K562 (cell line): ENCODE measurements around the gene LRGUK. TPM values are rescaled to one million over a fixed set of nuclear protein-coding genes. Genes with fewer than 3 reads are reported as not detected.

Experiments used
- DACH1 ChIP-seq: fragments of 450-650 bp; IDR thresholded peaks from 2 replicates; pipeline ENCODE4 v1.6.1; 2018; ENCODE audit not compliant: partially characterized antibody
- IRF2 ChIP-seq: sonication (generic); formaldehyde crosslinking; IDR thresholded peaks from 2 replicates; pipeline ENCODE4 v1.8.1; 2022; ENCODE audit warnings: mild to moderate bottlenecking, missing genetic modification reagents
- MTA3 ChIP-seq: fragments of 450-650 bp; formaldehyde crosslinking; IDR thresholded peaks from 2 replicates; pipeline ENCODE4 v1.6.1; 2017; ENCODE audit warnings: mild to moderate bottlenecking, borderline replicate concordance
- POLR2A ChIP-seq: fragments of 450-650 bp; conservative IDR thresholded peaks from 2 replicates; pipeline ENCODE4 v1.6.1; 2016
- POLR2AphosphoS5 ChIP-seq: IDR thresholded peaks from 2 replicates; pipeline ENCODE4 v1.6.1; 2011; ENCODE audit warnings: mild to moderate bottlenecking, low read depth, low read length, moderate library complexity; ENCODE audit not compliant: control insufficient read depth, insufficient read depth
- RBM14 ChIP-seq: fragments of 200-400 bp; formaldehyde crosslinking; IDR thresholded peaks from 2 replicates; pipeline ENCODE4 v1.6.1; 2018; ENCODE audit warnings: low read depth, mild to moderate bottlenecking, low read length, moderate library complexity, borderline replicate concordance; ENCODE audit not compliant: insufficient read depth
- SIN3B ChIP-seq: fragments of 450-650 bp; IDR thresholded peaks from 2 replicates; pipeline ENCODE4 v1.6.1; 2017; ENCODE audit warnings: low read depth, mild to moderate bottlenecking, moderate library complexity
- SMAD4 ChIP-seq: fragments of 250-450 bp; sonication (Bioruptor Pico); conservative IDR thresholded peaks from 2 replicates; pipeline ENCODE4 v1.8.0; 2021; ENCODE audit warnings: inconsistent platforms, mild to moderate bottlenecking, moderate library complexity
- SMARCA4 ChIP-seq: fragments of 450-650 bp; IDR thresholded peaks from 2 replicates; pipeline ENCODE4 v1.6.1; 2016
- SMARCA5 ChIP-seq: fragments of 450-650 bp; IDR thresholded peaks from 2 replicates; pipeline ENCODE4 v1.6.1; 2016
- ZNF445 ChIP-seq: fragments of 250-450 bp; sonication (Bioruptor Pico); IDR thresholded peaks from 2 replicates; pipeline ENCODE4 v1.4.0; 2020; ENCODE audit warnings: low read depth, mild to moderate bottlenecking, moderate library complexity
- ZNF778 ChIP-seq: fragments of 450-650 bp; formaldehyde crosslinking; IDR thresholded peaks from 2 replicates; pipeline ENCODE4 v1.4.0; 2020; ENCODE audit warnings: mild to moderate bottlenecking, moderate library complexity
- polyA plus RNA-seq, 8 experiments: library from polyadenylated mRNA; depleted of rRNA in 4 of 8; stranded (reverse) in 5 of 8; unstranded in 3 of 8; fragments of >200 nt; fragmentation: Nextera tagmentation in 2 of 8; fragmentation: Illumina TruSeq in 1 of 8; extraction: Ambion mirVana in 2 of 8; extraction: Trizol in 1 of 8; gene quantifications; 2 replicates each; pipeline versions ENCODE4 v1.2.1 to v1.2.3, GENCODE V29; 2011 to 2014; ENCODE audit warnings: inconsistent platforms in 1 of 8, missing spikeins in 1 of 8
- total RNA-seq, 7 experiments: library from RNA; depleted of rRNA in 6 of 7; stranded (reverse); fragments of >200 nt in 6 of 7; fragmentation: Illumina TruSeq in 2 of 7; extraction: Trizol in 2 of 7; gene quantifications; 2 replicates each; pipeline versions ENCODE4 v1.2.1 to v1.2.3, GENCODE V29; 2011 to 2021; ENCODE audit warnings: low replicate concordance in 1 of 7
- TF ChIP-seq, protein P1 (sequence below): fragments of 200-600 bp; sonication (generic); IDR thresholded peaks from one replicate; pipeline ENCODE4 v1.6.1; 2012; ENCODE audit warnings: mild to moderate bottlenecking, low read depth, low read length, inconsistent platforms
- TF ChIP-seq, protein P2 (sequence below), 2 experiments: fragments of 250-450 bp in 1 of 2; fragments of 450-650 bp in 1 of 2; sonication (Bioruptor Pico) in 1 of 2; IDR thresholded peaks; 2 replicates each; pipeline versions ENCODE4 v1.6.1 to v1.8.0; 2016 to 2021; ENCODE audit warnings: mild to moderate bottlenecking in 2 of 2, moderate library complexity in 2 of 2, missing compliant biosample characterization in 1 of 2, missing genetic modification characterization in 1 of 2
- TF ChIP-seq, protein P3 (sequence below): IDR thresholded peaks from 2 replicates; pipeline ENCODE4 v1.6.1; 2016; ENCODE audit warnings: missing genetic modification characterization, missing compliant biosample characterization

The LRGUK gene
- total and polyA plus RNA-seq, 9 of the 15 experiments (the other 6 are each of a cell fraction or from before 2014, with no cell fraction given) = 0.04 to 0.33 (median 0.18) TPM

DNA sequence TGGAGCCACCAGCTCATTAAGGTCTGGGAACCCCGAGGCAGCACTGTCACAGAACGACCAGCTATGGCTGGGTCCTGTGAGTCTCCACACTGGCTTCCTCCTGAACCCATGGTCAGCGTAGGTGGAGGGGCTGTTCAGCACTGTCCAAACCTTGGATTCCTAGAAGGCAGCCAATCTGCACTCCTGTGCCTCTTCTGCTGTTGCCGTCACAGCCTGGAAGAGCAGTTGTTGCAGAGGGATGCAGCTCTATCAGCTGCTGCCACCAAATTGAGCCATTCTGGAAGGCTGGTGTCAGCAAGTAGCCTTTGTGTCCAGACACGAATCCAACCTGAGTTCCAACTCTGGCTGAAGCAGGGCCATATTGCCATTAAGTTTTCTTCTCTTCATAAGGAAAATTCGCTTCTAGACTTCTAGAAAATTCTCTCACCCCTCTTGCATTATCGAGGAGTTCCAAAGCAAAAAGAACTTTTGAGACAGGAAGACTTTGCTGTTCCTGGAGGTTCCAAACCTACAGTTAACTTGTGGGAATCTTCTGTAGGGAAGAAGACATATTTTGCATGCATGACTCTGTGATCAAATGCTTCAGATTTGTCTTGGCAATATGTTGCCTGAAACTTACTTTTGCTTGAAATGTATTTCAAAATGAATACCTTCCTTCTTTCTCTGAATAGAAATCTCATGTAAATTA, 84.0 kb downstream of the LRGUK start (continued):
- TF ChIP-seq RBM14 (no peak), SIN3B (no peak), ZNF445 (CRISPR knock-in tag) (no peak), SMARCA5 (no peak), SMARCA4 (no peak), MTA3 (no peak), DACH1 (no peak), IRF2 (no peak), SMAD4 (CRISPR knock-in tag) (peak; percentile 43; the same call in 1 of the 2 replicates), ZNF778 (no peak), POLR2AphosphoS5 (peak; percentile 89), POLR2A (peak; percentile 81)
- TF ChIP-seq, protein P1, sequence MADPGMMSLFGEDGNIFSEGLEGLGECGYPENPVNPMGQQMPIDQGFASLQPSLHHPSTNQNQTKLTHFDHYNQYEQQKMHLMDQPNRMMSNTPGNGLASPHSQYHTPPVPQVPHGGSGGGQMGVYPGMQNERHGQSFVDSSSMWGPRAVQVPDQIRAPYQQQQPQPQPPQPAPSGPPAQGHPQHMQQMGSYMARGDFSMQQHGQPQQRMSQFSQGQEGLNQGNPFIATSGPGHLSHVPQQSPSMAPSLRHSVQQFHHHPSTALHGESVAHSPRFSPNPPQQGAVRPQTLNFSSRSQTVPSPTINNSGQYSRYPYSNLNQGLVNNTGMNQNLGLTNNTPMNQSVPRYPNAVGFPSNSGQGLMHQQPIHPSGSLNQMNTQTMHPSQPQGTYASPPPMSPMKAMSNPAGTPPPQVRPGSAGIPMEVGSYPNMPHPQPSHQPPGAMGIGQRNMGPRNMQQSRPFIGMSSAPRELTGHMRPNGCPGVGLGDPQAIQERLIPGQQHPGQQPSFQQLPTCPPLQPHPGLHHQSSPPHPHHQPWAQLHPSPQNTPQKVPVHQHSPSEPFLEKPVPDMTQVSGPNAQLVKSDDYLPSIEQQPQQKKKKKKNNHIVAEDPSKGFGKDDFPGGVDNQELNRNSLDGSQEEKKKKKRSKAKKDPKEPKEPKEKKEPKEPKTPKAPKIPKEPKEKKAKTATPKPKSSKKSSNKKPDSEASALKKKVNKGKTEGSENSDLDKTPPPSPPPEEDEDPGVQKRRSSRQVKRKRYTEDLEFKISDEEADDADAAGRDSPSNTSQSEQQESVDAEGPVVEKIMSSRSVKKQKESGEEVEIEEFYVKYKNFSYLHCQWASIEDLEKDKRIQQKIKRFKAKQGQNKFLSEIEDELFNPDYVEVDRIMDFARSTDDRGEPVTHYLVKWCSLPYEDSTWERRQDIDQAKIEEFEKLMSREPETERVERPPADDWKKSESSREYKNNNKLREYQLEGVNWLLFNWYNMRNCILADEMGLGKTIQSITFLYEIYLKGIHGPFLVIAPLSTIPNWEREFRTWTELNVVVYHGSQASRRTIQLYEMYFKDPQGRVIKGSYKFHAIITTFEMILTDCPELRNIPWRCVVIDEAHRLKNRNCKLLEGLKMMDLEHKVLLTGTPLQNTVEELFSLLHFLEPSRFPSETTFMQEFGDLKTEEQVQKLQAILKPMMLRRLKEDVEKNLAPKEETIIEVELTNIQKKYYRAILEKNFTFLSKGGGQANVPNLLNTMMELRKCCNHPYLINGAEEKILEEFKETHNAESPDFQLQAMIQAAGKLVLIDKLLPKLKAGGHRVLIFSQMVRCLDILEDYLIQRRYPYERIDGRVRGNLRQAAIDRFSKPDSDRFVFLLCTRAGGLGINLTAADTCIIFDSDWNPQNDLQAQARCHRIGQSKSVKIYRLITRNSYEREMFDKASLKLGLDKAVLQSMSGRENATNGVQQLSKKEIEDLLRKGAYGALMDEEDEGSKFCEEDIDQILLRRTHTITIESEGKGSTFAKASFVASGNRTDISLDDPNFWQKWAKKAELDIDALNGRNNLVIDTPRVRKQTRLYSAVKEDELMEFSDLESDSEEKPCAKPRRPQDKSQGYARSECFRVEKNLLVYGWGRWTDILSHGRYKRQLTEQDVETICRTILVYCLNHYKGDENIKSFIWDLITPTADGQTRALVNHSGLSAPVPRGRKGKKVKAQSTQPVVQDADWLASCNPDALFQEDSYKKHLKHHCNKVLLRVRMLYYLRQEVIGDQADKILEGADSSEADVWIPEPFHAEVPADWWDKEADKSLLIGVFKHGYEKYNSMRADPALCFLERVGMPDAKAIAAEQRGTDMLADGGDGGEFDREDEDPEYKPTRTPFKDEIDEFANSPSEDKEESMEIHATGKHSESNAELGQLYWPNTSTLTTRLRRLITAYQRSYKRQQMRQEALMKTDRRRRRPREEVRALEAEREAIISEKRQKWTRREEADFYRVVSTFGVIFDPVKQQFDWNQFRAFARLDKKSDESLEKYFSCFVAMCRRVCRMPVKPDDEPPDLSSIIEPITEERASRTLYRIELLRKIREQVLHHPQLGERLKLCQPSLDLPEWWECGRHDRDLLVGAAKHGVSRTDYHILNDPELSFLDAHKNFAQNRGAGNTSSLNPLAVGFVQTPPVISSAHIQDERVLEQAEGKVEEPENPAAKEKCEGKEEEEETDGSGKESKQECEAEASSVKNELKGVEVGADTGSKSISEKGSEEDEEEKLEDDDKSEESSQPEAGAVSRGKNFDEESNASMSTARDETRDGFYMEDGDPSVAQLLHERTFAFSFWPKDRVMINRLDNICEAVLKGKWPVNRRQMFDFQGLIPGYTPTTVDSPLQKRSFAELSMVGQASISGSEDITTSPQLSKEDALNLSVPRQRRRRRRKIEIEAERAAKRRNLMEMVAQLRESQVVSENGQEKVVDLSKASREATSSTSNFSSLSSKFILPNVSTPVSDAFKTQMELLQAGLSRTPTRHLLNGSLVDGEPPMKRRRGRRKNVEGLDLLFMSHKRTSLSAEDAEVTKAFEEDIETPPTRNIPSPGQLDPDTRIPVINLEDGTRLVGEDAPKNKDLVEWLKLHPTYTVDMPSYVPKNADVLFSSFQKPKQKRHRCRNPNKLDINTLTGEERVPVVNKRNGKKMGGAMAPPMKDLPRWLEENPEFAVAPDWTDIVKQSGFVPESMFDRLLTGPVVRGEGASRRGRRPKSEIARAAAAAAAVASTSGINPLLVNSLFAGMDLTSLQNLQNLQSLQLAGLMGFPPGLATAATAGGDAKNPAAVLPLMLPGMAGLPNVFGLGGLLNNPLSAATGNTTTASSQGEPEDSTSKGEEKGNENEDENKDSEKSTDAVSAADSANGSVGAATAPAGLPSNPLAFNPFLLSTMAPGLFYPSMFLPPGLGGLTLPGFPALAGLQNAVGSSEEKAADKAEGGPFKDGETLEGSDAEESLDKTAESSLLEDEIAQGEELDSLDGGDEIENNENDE = no peak
- TF ChIP-seq, protein P2, sequence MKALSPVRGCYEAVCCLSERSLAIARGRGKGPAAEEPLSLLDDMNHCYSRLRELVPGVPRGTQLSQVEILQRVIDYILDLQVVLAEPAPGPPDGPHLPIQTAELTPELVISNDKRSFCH (CRISPR knock-in tag; IDR thresholded peaks at IDR 0.05) = no peak
- TF ChIP-seq, protein P2 (tag; IDR thresholded peaks at IDR 0.05) = 0 out of 2 replicates have a peak, but pooled peaks have one; percentile 16
- TF ChIP-seq, protein P3, sequence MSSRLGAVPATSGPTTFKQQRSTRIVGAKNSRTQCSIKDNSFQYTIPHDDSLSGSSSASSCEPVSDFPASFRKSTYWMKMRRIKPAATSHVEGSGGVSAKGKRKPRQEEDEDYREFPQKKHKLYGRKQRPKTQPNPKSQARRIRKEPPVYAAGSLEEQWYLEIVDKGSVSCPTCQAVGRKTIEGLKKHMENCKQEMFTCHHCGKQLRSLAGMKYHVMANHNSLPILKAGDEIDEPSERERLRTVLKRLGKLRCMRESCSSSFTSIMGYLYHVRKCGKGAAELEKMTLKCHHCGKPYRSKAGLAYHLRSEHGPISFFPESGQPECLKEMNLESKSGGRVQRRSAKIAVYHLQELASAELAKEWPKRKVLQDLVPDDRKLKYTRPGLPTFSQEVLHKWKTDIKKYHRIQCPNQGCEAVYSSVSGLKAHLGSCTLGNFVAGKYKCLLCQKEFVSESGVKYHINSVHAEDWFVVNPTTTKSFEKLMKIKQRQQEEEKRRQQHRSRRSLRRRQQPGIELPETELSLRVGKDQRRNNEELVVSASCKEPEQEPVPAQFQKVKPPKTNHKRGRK (tag) = no peak
